ENCODE results near the gene LMO7.

The LMO7 gene

DNA sequence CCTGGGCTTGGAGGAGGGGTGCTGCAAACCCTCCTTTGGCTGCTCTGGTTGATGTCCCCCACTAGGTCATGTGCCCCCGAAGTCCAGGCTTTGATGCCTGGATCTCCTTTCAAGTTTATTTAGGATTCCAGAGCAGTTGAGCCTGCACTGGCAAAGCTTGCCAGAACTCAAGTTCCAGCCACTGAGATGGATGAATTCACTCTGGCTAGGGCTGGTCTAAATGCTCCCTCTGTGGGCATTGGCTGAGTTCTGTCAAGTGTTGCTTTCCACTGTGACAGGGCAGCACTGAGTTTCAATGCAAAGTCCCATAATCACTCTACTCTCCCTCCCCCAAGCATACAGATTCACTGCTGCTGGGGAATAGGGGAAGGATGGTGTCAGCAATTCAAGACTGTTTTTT is 17.8 kb upstream of the LMO7 start:
- DNase-seq (ENCODE audit: low read depth in 1 of 2, low spot score in 1 of 2): no peak
- Histone ChIP-seq H3K27ac (replicated peaks) (no peak overlapping the region), H3K27me3 (ENCODE audit: insufficient read depth, poor library complexity, severe bottlenecking) (no peaks in the 10 kb centered on the region), H3K4me3 (replicated peaks; ENCODE audit: insufficient read depth, low read length) (no peak overlapping the region)
- TF ChIP-seq GABPA (IDR thresholded peaks at IDR 0.05; ENCODE audit: low read depth) (no peak), SPI1 (IDR thresholded peaks at IDR 0.05; ENCODE audit: borderline replicate concordance, low read depth) (no peak)

DNA sequence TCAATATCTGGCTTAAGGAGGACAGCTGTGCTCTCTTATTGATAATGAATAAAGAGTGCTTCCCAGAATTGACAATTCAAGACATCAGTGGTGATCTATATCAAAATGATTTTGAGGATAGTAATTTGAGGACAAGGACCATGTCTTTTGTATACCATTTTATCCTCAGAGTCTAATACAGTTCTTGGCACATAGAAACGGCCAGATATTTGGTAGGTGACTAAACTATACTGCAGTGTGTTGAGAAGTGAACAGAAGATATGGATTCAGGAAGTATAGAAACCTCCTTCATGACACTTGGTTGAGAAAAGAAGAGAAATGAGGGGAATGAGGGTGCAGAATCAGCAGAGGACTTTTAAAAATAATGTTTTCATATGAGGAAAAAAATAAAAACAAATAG is 16.1 kb upstream of the LMO7 start:
- TF ChIP-seq POLR2AphosphoS5 (IDR thresholded peaks at IDR 0.05; ENCODE audit: low read depth): no peak
- TF ChIP-seq, protein P1, sequence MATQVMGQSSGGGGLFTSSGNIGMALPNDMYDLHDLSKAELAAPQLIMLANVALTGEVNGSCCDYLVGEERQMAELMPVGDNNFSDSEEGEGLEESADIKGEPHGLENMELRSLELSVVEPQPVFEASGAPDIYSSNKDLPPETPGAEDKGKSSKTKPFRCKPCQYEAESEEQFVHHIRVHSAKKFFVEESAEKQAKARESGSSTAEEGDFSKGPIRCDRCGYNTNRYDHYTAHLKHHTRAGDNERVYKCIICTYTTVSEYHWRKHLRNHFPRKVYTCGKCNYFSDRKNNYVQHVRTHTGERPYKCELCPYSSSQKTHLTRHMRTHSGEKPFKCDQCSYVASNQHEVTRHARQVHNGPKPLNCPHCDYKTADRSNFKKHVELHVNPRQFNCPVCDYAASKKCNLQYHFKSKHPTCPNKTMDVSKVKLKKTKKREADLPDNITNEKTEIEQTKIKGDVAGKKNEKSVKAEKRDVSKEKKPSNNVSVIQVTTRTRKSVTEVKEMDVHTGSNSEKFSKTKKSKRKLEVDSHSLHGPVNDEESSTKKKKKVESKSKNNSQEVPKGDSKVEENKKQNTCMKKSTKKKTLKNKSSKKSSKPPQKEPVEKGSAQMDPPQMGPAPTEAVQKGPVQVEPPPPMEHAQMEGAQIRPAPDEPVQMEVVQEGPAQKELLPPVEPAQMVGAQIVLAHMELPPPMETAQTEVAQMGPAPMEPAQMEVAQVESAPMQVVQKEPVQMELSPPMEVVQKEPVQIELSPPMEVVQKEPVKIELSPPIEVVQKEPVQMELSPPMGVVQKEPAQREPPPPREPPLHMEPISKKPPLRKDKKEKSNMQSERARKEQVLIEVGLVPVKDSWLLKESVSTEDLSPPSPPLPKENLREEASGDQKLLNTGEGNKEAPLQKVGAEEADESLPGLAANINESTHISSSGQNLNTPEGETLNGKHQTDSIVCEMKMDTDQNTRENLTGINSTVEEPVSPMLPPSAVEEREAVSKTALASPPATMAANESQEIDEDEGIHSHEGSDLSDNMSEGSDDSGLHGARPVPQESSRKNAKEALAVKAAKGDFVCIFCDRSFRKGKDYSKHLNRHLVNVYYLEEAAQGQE (IDR thresholded peaks at IDR 0.05; ENCODE audit: insufficient replicate concordance, low read depth): no peak
- TF ChIP-seq GABPA (IDR thresholded peaks at IDR 0.05; ENCODE audit: low read depth): no peak
- Histone ChIP-seq H3K4me3 (replicated peaks; ENCODE audit: insufficient read depth, low read length) (no peak overlapping the region), H3K27ac (replicated peaks) (no peak overlapping the region), H3K27me3 (ENCODE audit: insufficient read depth, poor library complexity, severe bottlenecking) (no peaks in the 10 kb centered on the region)
- no peak for DNase-seq (ENCODE audit: low read depth in 1 of 2, low spot score in 1 of 2)

DNA sequence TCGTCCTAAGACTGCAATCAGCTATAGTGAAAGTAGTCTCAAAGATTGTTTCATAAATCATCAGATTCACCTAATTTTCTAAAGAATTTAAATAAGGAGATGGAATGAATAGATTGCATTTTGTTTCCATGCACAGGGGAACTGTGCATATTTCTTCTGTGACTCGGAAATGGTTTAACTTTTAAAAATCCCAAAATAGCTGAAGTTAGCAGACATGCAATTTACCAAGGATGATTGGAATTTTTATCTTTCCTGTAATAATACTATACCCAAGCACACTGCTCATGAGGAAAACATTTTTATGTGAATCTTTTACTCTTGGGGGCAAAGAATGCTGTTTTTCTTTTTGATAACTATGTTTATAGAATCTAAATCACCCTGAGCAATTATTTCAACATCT is 15.0 kb upstream of the LMO7 start:
- Histone ChIP-seq H3K27ac (replicated peaks) (no peak overlapping the region), H3K27me3 (ENCODE audit: insufficient read depth, poor library complexity, severe bottlenecking) (no peaks in the 10 kb centered on the region), H3K4me3 (replicated peaks; ENCODE audit: insufficient read depth, low read length) (no peak overlapping the region)
- DNase-seq (ENCODE audit: low read depth in 1 of 2, low spot score in 1 of 2): no peak
- no peak for TF ChIP-seq GABPA (IDR thresholded peaks at IDR 0.05; ENCODE audit: low read depth)
- TF ChIP-seq, protein P2, sequence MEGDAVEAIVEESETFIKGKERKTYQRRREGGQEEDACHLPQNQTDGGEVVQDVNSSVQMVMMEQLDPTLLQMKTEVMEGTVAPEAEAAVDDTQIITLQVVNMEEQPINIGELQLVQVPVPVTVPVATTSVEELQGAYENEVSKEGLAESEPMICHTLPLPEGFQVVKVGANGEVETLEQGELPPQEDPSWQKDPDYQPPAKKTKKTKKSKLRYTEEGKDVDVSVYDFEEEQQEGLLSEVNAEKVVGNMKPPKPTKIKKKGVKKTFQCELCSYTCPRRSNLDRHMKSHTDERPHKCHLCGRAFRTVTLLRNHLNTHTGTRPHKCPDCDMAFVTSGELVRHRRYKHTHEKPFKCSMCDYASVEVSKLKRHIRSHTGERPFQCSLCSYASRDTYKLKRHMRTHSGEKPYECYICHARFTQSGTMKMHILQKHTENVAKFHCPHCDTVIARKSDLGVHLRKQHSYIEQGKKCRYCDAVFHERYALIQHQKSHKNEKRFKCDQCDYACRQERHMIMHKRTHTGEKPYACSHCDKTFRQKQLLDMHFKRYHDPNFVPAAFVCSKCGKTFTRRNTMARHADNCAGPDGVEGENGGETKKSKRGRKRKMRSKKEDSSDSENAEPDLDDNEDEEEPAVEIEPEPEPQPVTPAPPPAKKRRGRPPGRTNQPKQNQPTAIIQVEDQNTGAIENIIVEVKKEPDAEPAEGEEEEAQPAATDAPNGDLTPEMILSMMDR (IDR thresholded peaks at IDR 0.05; ENCODE audit: insufficient read depth, low read length): no peak
- no peak for TF ChIP-seq POLR2AphosphoS5 (IDR thresholded peaks at IDR 0.05; ENCODE audit: low read depth)
- TF ChIP-seq, protein P1 (IDR thresholded peaks at IDR 0.05; ENCODE audit: insufficient replicate concordance, low read depth): no peak
- TF ChIP-seq SPI1 (IDR thresholded peaks at IDR 0.05; ENCODE audit: borderline replicate concordance, low read depth): no peak

DNA sequence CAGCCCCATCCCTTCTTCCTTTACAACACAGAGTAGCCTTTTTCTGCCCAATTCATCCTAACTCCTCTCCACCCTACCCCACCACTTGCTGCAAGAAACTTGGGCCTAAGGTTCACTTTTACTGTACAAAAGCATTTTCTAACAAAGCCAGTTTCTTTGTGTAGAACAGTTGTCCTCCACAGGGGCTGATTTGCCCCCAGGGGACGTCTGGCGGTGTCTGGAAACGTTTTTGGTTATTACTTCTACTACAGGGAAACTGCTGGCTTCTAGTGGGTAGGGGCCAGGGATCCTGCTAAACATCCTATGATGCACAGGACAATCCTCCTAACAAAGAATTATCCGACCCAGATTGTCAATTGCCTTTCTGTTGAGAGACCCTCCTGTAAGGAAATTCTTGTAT is 7.3 kb upstream of the LMO7 start:
- Histone ChIP-seq H3K4me3 (replicated peaks; ENCODE audit: insufficient read depth, low read length) (no peak overlapping the region), H3K27ac (replicated peaks) (no peak overlapping the region), H3K27me3 (ENCODE audit: insufficient read depth, poor library complexity, severe bottlenecking) (no peaks in the 10 kb centered on the region)
- no peak for DNase-seq (ENCODE audit: low read depth in 1 of 2, low spot score in 1 of 2)
- TF ChIP-seq, protein P2 (IDR thresholded peaks at IDR 0.05; ENCODE audit: insufficient read depth, low read length): no peak
- TF ChIP-seq SPI1 (IDR thresholded peaks at IDR 0.05; ENCODE audit: borderline replicate concordance, low read depth): no peak
- TF ChIP-seq, protein P1 (IDR thresholded peaks at IDR 0.05; ENCODE audit: insufficient replicate concordance, low read depth): no peak
- no peak for TF ChIP-seq GABPA (IDR thresholded peaks at IDR 0.05; ENCODE audit: low read depth)
- TF ChIP-seq POLR2AphosphoS5 (IDR thresholded peaks at IDR 0.05; ENCODE audit: low read depth): no peak
